Measurements from ENCODE around the gene SNHG17. TPM values are rescaled to one million over a fixed set of nuclear protein-coding genes. Genes with fewer than 3 reads are reported as not detected.

SNHG17 gene
- total RNA-seq: 11.2 and 11.5 TPM in 2 replicates

GRCh38 chr20:38434770-38435554, at the start of gene SNHG17:
Gene SNHG17, minus strand, starts transcription at chr20:38435328.

DNA sequence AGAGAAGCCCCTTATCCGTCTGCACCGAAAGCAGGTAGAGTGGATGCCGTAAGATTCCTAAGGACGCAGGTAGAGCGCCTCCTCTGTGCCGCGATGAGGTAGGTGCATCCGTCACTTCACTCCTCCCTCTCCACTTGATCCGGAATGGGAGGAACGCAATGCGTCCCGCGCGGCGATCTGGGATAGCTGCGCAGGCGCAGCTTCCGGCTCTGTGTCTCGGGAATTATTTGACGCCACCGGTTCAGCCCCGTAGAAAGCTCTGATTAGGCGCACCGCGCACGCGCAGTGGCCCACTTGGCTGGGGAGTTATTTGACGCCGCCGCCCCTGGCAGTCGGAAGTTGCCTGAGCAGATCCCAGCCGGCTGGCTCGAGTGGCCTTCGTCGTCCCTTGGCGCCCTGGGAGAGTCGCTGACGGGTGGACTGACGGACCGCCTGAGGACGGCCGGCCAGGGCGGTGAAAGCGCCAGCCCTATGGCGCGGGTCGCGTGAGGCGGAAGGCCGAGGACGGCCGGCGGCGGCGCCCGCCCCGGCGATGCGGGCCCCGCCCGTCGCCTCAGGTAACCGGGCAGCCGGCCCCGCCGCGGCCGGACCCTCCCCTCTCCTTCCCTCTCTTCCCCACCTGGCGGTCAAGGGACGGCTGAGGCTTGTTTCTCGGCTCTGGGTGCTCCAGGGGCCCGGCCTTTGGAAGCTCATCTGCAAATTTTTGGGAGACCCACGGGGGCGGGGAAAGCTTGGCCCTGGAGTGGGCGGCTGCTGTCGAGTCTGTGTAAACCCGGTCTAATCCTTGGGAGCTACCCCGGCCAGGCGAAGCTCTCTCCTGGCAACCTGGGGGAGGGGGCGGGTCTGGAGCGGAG, 37.6 kb upstream of the SNHG17 start, which contains the start of gene RALGAPB:
Gene RALGAPB (plus strand): TSS at position 331 of the 854 bp plus-strand sequence. CDS start 15,590 bp downstream, outside the sequence.

Small RNAs within 50 kb of the gene (small RNA-seq; reads per million reads assigned to genes)
- gene RF00056 (ENCODE audit: low replicate concordance) (not detected), gene SNORA60 (ENCODE audit: low replicate concordance) (24.2 reads per million, percentile 97 among the genes with 10 or more reads in this experiment), gene SNORA71A (ENCODE audit: low replicate concordance) (1,114 reads per million, percentile 100 among the genes with 10 or more reads in this experiment), gene SNORA71B (ENCODE audit: low replicate concordance) (2,417 reads per million, percentile 100 among the genes with 10 or more reads in this experiment), gene SNORA71C (ENCODE audit: low replicate concordance) (11.3 reads per million, percentile 95 among the genes with 10 or more reads in this experiment), gene SNORA71D (ENCODE audit: low replicate concordance) (17,238 reads per million, percentile 100 among the genes with 10 or more reads in this experiment), gene SNORA71E (ENCODE audit: low replicate concordance) (not detected)

Other genes starting within 250 kb of the SNHG17 start
- gene KIAA1755, start 174.6 kb downstream of the SNHG17 start, total RNA-seq: 0.22 and 1.7 TPM in 2 replicates
- not detected in 2 replicates for gene BPI, start 131.2 kb downstream of the SNHG17 start, total RNA-seq
- not detected in 2 replicates for gene LBP, start 88.8 kb downstream of the SNHG17 start, total RNA-seq
- 40.9 and 49.0 TPM in 2 replicates for gene RALGAPB, start 37.5 kb upstream of the SNHG17 start, total RNA-seq
- not detected in 2 replicates for gene ADIG, start 145.9 kb upstream of the SNHG17 start, total RNA-seq
- 0.43 TPM in 1 of 2 replicates, not detected in the other for gene ARHGAP40, start 166.5 kb upstream of the SNHG17 start, total RNA-seq

Measured in placental pericyte (primary cell).